PC-9 (cell line): Measurements from ENCODE around the gene RPGRIP1L. TPM values are rescaled to one million over a fixed set of nuclear protein-coding genes. Genes with fewer than 3 reads are reported as not detected.

Source experiments
- BruUV-seq: library from RNA; stranded (reverse); fragments of 400-500 nt; replicated peaks from 2 replicates; lab custom pipeline; 2021; lab: Mats Ljungman, UMichigan
- CTCF ChIA-PET: fragments of 300-600 bp; sonication (Branson Sonifier 250); formaldehyde crosslinking; loops from one replicate; lab custom pipeline; 2022; ENCODE audit warnings: antibody characterized with exemption; lab: Charles Lee
- POLR2A ChIA-PET: fragments of 300-600 bp; sonication (Branson Sonifier 250); formaldehyde crosslinking; loops from one replicate; lab custom pipeline; 2022; ENCODE audit warnings: antibody characterized with exemption; ENCODE audit not compliant: unreplicated experiment; lab: Charles Lee
- DNase-seq, 2 experiments: peaks; one replicate each; pipeline versions ENCODE4 v3.0.0 to v3.0.0-alpha.2; 2015 to 2022; ENCODE audit warnings: mixed read lengths in 1 of 2
- H2AFZ ChIP-seq: fragments of 200-600 bp; sonication (generic); 2 replicates; pipeline ENCODE4 v1.8.1; 2017; ENCODE audit warnings: antibody characterized with exemption
- H3F3A ChIP-seq: fragments of 200-600 bp; sonication (generic); 2 replicates; pipeline ENCODE4 v1.8.1; 2017; ENCODE audit warnings: antibody characterized with exemption, mild to moderate bottlenecking, low read depth; ENCODE audit not compliant: insufficient read depth
- H3K27ac ChIP-seq: fragments of 200-600 bp; sonication (generic); 2 replicates; pipeline ENCODE4 v1.6.1; 2016; ENCODE audit warnings: mixed run types
- H3K27me3 ChIP-seq: fragments of 200-600 bp; sonication (generic); 2 replicates; pipeline ENCODE4 v1.6.1; 2016; ENCODE audit warnings: low read depth, mixed run types; ENCODE audit not compliant: insufficient read depth
- H3K36me3 ChIP-seq: fragments of 200-600 bp; sonication (generic); 2 replicates; pipeline ENCODE4 v1.6.1; 2016; ENCODE audit warnings: low read depth, mixed run types
- H3K4me1 ChIP-seq: fragments of 200-600 bp; sonication (generic); replicated peaks from 2 replicates; pipeline ENCODE4 v1.6.1; 2016; ENCODE audit warnings: mixed run types; ENCODE audit not compliant: insufficient read depth
- H3K4me2 ChIP-seq: fragments of 200-600 bp; sonication (generic); 2 replicates; pipeline ENCODE4 v1.6.1; 2017; ENCODE audit warnings: mixed run types
- H3K4me3 ChIP-seq: fragments of 200-600 bp; sonication (generic); 2 replicates; pipeline ENCODE4 v1.6.1; 2016; ENCODE audit warnings: mixed run types
- H3K79me2 ChIP-seq: fragments of 200-600 bp; sonication (generic); 2 replicates; pipeline ENCODE4 v1.6.1; 2017; ENCODE audit warnings: low read depth, mixed run types
- H3K9me2 ChIP-seq: fragments of 200-600 bp; sonication (generic); 2 replicates; pipeline ENCODE4 v1.8.1; 2017; ENCODE audit warnings: mild to moderate bottlenecking; ENCODE audit not compliant: insufficient read depth
- H3K9me3 ChIP-seq: fragments of 200-600 bp; sonication (generic); 2 replicates; pipeline ENCODE4 v1.8.1; 2016; ENCODE audit warnings: low read depth; ENCODE audit not compliant: insufficient read depth
- H4K20me1 ChIP-seq: fragments of 200-600 bp; sonication (generic); 2 replicates; pipeline ENCODE4 v1.8.1; 2017; ENCODE audit not compliant: insufficient read depth
- EZH2 ChIP-seq: fragments of 200-600 bp; sonication (generic); IDR thresholded peaks from 2 replicates; pipeline ENCODE4 v1.8.0; 2017; ENCODE audit warnings: antibody characterized with exemption, low read depth
- intact Hi-C: fragments of 100-400 bp; cut with micrococcal nuclease; formaldehyde crosslinking; loops from one replicate; pipeline ENCODE4 v1.10.0; 2022; ENCODE audit not compliant: unreplicated experiment
- total RNA-seq: library from RNA; stranded (reverse); gene quantifications from 2 replicates; pipeline ENCODE4 v1.2.3, GENCODE V29; 2021
- TF ChIP-seq, protein P1 (sequence below): fragments of 200-600 bp; sonication (generic); conservative IDR thresholded peaks from 2 replicates; pipeline ENCODE4 v1.6.1; 2017; ENCODE audit warnings: mixed run types, antibody characterized with exemption, mild to moderate bottlenecking, moderate library complexity

Gene RPGRIP1L
- total RNA-seq, 1 experiment from 2014 or later: 14.0 TPM

DNA sequence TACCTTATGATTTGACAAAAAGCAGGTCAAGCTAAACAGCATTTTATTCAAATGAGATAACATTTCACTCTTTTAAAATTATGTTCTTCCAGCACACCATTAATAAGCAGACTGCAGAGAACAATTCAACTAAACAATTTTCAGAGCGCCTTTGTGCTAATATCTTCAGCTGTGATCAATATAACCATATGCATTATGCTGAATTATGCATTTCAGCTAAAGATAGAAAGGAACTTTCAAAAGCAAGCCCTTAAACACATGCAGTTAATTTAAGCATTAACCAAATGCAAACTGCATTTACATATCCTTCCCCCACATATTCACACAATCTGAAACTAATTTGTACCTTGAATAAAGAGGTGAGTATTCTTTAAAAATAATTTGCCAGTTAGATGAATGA is 41.6 kb downstream of the RPGRIP1L start:
- Histone ChIP-seq H3F3A (no peaks in the 10 kb centered on the region), H3K27ac (no peak overlapping the region), H3K4me3 (no peak overlapping the region), H3K9me3 (no peaks in the 10 kb centered on the region), H3K79me2 (no peaks in the 10 kb centered on the region), H4K20me1 (no peaks in the 10 kb centered on the region), H3K27me3 (no peaks in the 10 kb centered on the region), H3K9me2 (no peaks in the 10 kb centered on the region), H3K4me2 (no peak overlapping the region), H3K36me3 (no peaks in the 10 kb centered on the region), H2AFZ (no peak overlapping the region), H3K4me1 (no peaks in the 10 kb centered on the region)
- no peak for DNase-seq
- TF ChIP-seq EZH2: no peak
- TF ChIP-seq, protein P1, sequence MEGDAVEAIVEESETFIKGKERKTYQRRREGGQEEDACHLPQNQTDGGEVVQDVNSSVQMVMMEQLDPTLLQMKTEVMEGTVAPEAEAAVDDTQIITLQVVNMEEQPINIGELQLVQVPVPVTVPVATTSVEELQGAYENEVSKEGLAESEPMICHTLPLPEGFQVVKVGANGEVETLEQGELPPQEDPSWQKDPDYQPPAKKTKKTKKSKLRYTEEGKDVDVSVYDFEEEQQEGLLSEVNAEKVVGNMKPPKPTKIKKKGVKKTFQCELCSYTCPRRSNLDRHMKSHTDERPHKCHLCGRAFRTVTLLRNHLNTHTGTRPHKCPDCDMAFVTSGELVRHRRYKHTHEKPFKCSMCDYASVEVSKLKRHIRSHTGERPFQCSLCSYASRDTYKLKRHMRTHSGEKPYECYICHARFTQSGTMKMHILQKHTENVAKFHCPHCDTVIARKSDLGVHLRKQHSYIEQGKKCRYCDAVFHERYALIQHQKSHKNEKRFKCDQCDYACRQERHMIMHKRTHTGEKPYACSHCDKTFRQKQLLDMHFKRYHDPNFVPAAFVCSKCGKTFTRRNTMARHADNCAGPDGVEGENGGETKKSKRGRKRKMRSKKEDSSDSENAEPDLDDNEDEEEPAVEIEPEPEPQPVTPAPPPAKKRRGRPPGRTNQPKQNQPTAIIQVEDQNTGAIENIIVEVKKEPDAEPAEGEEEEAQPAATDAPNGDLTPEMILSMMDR: no peak
- BruUV-seq: no TSS peak
- intact Hi-C loops: no loop called here
- ChIA-PET CTCF (no interaction called here), POLR2A (no interaction called here)

- no peak overlapping the region for H3K4me3 ChIP-seq
- H3K27me3 ChIP-seq: no peaks in the 10 kb centered on the region
- H3K79me2 ChIP-seq: no peaks in the 10 kb centered on the region
- ChIA-PET POLR2A (no interaction called here), CTCF (no interaction called here)
- no peak overlapping the region for H2AFZ ChIP-seq
- no peaks in the 10 kb centered on the region for H4K20me1 ChIP-seq
- no peaks in the 10 kb centered on the region for H3F3A ChIP-seq
- no peaks in the 10 kb centered on the region for H3K9me3 ChIP-seq
- no peak for DNase-seq
- no peaks in the 10 kb centered on the region for H3K4me1 ChIP-seq
- H3K27ac ChIP-seq: no peak overlapping the region
- 0 out of 2 replicates have a peak, but pooled peaks cover 7% of the 10 kb centered on the region for H3K36me3 ChIP-seq
- BruUV-seq: no TSS peak
- H3K9me2 ChIP-seq: no peaks in the 10 kb centered on the region
- intact Hi-C loops: no loop called here
- no peak overlapping the region for H3K4me2 ChIP-seq
- no peak for TF ChIP-seq EZH2
- TF ChIP-seq, protein P1: no peak
Measured at GRCh38 chr16:53654946-53655345, 48.7 kb downstream of the RPGRIP1L start.

- no TSS peak for BruUV-seq
- Histone ChIP-seq H3K9me2 (no peaks in the 10 kb centered on the region), H3K4me2 (no peak overlapping the region), H3F3A (no peaks in the 10 kb centered on the region), H4K20me1 (no peaks in the 10 kb centered on the region), H3K9me3 (no peaks in the 10 kb centered on the region), H3K36me3 (0 out of 2 replicates have a peak, but pooled peaks cover 1% of the 10 kb centered on the region), H2AFZ (no peak overlapping the region), H3K4me3 (no peak overlapping the region), H3K27me3 (no peaks in the 10 kb centered on the region), H3K27ac (no peak overlapping the region), H3K4me1 (no peaks in the 10 kb centered on the region), H3K79me2 (no peaks in the 10 kb centered on the region)
- POLR2A ChIA-PET: no interaction called here
- CTCF ChIA-PET: no interaction called here
- intact Hi-C loops: no loop called here
- TF ChIP-seq EZH2: no peak
- TF ChIP-seq, protein P1: no peak
- no peak for DNase-seq
Measured at GRCh38 chr16:53651357-53651756, 52.3 kb downstream of the RPGRIP1L start.
